PFSK-1 (cell line): ENCODE data around the gene CDAN1.

Experiments
- FOXP2 ChIP-seq: optimal IDR thresholded peaks from 2 replicates; pipeline ENCODE3; 2011; ENCODE audit warnings: borderline replicate concordance, control low read depth, inconsistent platforms; ENCODE audit not compliant: insufficient read depth; ENCODE audit errors: extremely low read length, extremely low read depth
- POLR2AphosphoS5 ChIP-seq: IDR thresholded peaks from 2 replicates; pipeline ENCODE4 v1.6.1; 2012; ENCODE audit warnings: low read depth, mild to moderate bottlenecking, control low read depth, low read length, moderate library complexity
- REST ChIP-seq, 2 experiments: IDR thresholded peaks; 2 replicates each; pipeline versions ENCODE4 v1.6.1 to v1.8.0; 2011 to 2012; ENCODE audit warnings: low read depth in 2 of 2, low read length in 2 of 2, control low read depth in 1 of 2, inconsistent platforms in 1 of 2, mild to moderate bottlenecking in 1 of 2, moderate library complexity in 1 of 2; ENCODE audit not compliant: insufficient read depth in 1 of 2
- TAF1 ChIP-seq: IDR thresholded peaks from 2 replicates; pipeline ENCODE4 v1.6.1; 2012; ENCODE audit warnings: low read length, control low read depth, borderline replicate concordance; ENCODE audit not compliant: insufficient read depth

GRCh38 chr15:42734076-42734672 is 2.8 kb downstream of the CDAN1 start:
- TF ChIP-seq REST (IDR thresholded peaks at IDR 0.05; ENCODE audit: insufficient read depth in 1 of 2, low read depth in 2 of 2, low read length in 2 of 2) (no peak), POLR2AphosphoS5 (no peak), TAF1 (no peak), FOXP2 (no peak)
